Caco-2 (cell line): ENCODE results near the gene C10orf120. TPM values are rescaled to one million over a fixed set of nuclear protein-coding genes. Genes with fewer than 3 reads are reported as not detected.

Experiments used
- BruUV-seq: library from RNA; stranded (reverse); fragments of 400-500 nt; replicated peaks from 2 replicates; lab custom pipeline; 2021; lab: Mats Ljungman, UMichigan
- CTCF ChIA-PET: fragments of 300-600 bp; sonication (Branson Sonifier 250); formaldehyde crosslinking; loops from one replicate; lab custom pipeline; 2022; ENCODE audit warnings: antibody characterized with exemption; lab: Charles Lee
- POLR2A ChIA-PET: fragments of 300-600 bp; sonication (Branson Sonifier 250); formaldehyde crosslinking; loops from one replicate; lab custom pipeline; 2022; ENCODE audit warnings: antibody characterized with exemption; lab: Charles Lee
- DNase-seq, 2 experiments: peaks; one replicate each; pipeline versions ENCODE4 v3.0.0 to v3.0.0-alpha.2; 2020 to 2022
- H3K27me3 ChIP-seq: replicated peaks from 2 replicates; pipeline ENCODE4 v1.6.0; 2011; ENCODE audit warnings: low read length; ENCODE audit not compliant: control insufficient read depth, insufficient read depth
- H3K36me3 ChIP-seq: 2 replicates; pipeline ENCODE4 v1.5.1; 2011; ENCODE audit warnings: low read length; ENCODE audit not compliant: control insufficient read depth, insufficient read depth
- H3K4me1 ChIP-seq: fragments of 250-450 bp; sonication (Bioruptor Pico); 2 replicates; pipeline ENCODE4 v1.5.1; 2020; ENCODE audit warnings: mild to moderate bottlenecking
- H3K4me3 ChIP-seq: 2 replicates; pipeline ENCODE4 v1.5.1; 2011; ENCODE audit warnings: low read depth, mild to moderate bottlenecking, control low read depth, low read length
- H3K9me3 ChIP-seq: fragments of 250-450 bp; sonication (Bioruptor Pico); 2 replicates; pipeline ENCODE4 v1.5.1; 2020; ENCODE audit warnings: mild to moderate bottlenecking, moderate library complexity
- H3K27ac Mint-ChIP-seq: one replicate; pipeline ENCODE4 v1.8.0; 2022; ENCODE audit warnings: mixed read lengths; ENCODE audit not compliant: unreplicated experiment
- H3K27me3 Mint-ChIP-seq: one replicate; pipeline ENCODE4 v1.8.0; 2022; ENCODE audit warnings: mixed read lengths; ENCODE audit not compliant: insufficient read depth, unreplicated experiment
- H3K36me3 Mint-ChIP-seq: one replicate; pipeline ENCODE4 v1.8.0; 2022; ENCODE audit warnings: mild to moderate bottlenecking, mixed read lengths; ENCODE audit not compliant: insufficient read depth, unreplicated experiment
- H3K4me1 Mint-ChIP-seq: one replicate; pipeline ENCODE4 v1.8.0; 2022; ENCODE audit warnings: low read depth, mixed read lengths; ENCODE audit not compliant: unreplicated experiment
- H3K4me3 Mint-ChIP-seq: one replicate; pipeline ENCODE4 v1.8.0; 2022; ENCODE audit warnings: mild to moderate bottlenecking, moderate library complexity, mixed read lengths; ENCODE audit not compliant: unreplicated experiment
- H3K9me3 Mint-ChIP-seq: one replicate; pipeline ENCODE4 v1.8.0; 2022; ENCODE audit warnings: mixed read lengths; ENCODE audit not compliant: unreplicated experiment
- CTCF ChIP-seq, 2 experiments: fragments of 200-600 bp in 1 of 2; IDR thresholded peaks; 1 replicate in 1 of 2; 2 replicates in 1 of 2; pipeline versions ENCODE4 v1.5.1 to v1.8.0; 2011 to 2022; ENCODE audit warnings: antibody characterized with exemption in 1 of 2, control low read depth in 1 of 2, inconsistent platforms in 1 of 2, low read depth in 1 of 2, low read length in 1 of 2, mild to moderate bottlenecking in 1 of 2, moderate library complexity in 1 of 2; ENCODE audit not compliant: insufficient read depth in 1 of 2, severe bottlenecking in 1 of 2, unreplicated experiment in 1 of 2
- intact Hi-C: fragments of 100-400 bp; cut with micrococcal nuclease; formaldehyde crosslinking; loops from one replicate; pipeline ENCODE4 v1.10.0; 2022; ENCODE audit not compliant: unreplicated experiment
- total RNA-seq: library from RNA; stranded (reverse); gene quantifications from 2 replicates; pipeline ENCODE4 v1.2.3, GENCODE V29; 2022

C10orf120 gene
- total RNA-seq, 1 experiment from 2014 or later: not detected

DNA sequence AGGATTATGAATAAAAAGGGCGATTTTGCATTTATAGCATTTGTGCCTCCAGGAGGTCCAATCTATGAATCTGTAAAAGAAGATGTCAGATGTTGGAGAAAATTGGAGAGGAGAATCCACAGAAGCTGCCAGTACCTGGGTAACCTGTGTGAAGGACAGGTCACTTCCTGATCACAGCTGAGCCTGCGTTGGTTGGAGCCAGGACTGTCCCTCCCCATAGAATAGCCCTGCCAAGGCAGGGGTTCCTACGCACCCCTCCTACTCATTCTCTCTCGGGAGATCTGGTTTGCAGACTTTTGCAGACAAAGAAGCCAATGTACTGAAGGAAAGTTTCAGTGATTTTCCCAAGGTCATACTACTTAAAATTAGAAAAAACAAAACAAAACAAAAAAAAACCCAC is 10.3 kb upstream of the C10orf120 start:
- Histone ChIP-seq H3K27me3 (no peaks in the 10 kb centered on the region), H3K4me1 (no peaks in the 10 kb centered on the region), H3K36me3 (no peaks in the 10 kb centered on the region), H3K4me3 (no peak overlapping the region), H3K9me3 (no peaks in the 10 kb centered on the region)
- Mint-ChIP-seq H3K4me3 (no peak overlapping the region), H3K27ac (no peak overlapping the region), H3K4me1 (no peaks in the 10 kb centered on the region), H3K27me3 (peaks cover 6% of the 10 kb centered on the region), H3K36me3 (no peaks in the 10 kb centered on the region), H3K9me3 (no peaks in the 10 kb centered on the region)
- no peak for TF ChIP-seq CTCF (IDR thresholded peaks at IDR 0.05; ENCODE audit: insufficient read depth in 1 of 2, low read depth in 1 of 2, low read length in 1 of 2, severe bottlenecking in 1 of 2, unreplicated experiment in 1 of 2)
- ChIA-PET CTCF (no interaction called here), POLR2A (no interaction called here)
- no peak for DNase-seq
- no TSS peak for BruUV-seq
- intact Hi-C loops: no loop called here

- no TSS peak for BruUV-seq
- Histone ChIP-seq H3K4me3 (no peak overlapping the region), H3K4me1 (no peaks in the 10 kb centered on the region), H3K27me3 (no peaks in the 10 kb centered on the region), H3K36me3 (no peaks in the 10 kb centered on the region), H3K9me3 (no peaks in the 10 kb centered on the region)
- ChIA-PET CTCF (no interaction called here), POLR2A (no interaction called here)
- H3K9me3 Mint-ChIP-seq: no peaks in the 10 kb centered on the region
- H3K4me3 Mint-ChIP-seq: no peak overlapping the region
- no peak overlapping the region for H3K27ac Mint-ChIP-seq
- H3K36me3 Mint-ChIP-seq: no peaks in the 10 kb centered on the region
- H3K4me1 Mint-ChIP-seq: no peaks in the 10 kb centered on the region
- no peak for DNase-seq
- H3K27me3 Mint-ChIP-seq: peaks cover 9% of the 10 kb centered on the region
- intact Hi-C loops: no loop called here
- TF ChIP-seq CTCF (IDR thresholded peaks at IDR 0.05; ENCODE audit: insufficient read depth in 1 of 2, low read depth in 1 of 2, low read length in 1 of 2, severe bottlenecking in 1 of 2, unreplicated experiment in 1 of 2): no peak
Measured at GRCh38 chr10:122707535-122707934, 7.9 kb upstream of the C10orf120 start.

- no TSS peak for BruUV-seq
- Histone ChIP-seq H3K27me3 (no peaks in the 10 kb centered on the region), H3K9me3 (no peaks in the 10 kb centered on the region; the same call in 1 of the 2 replicates), H3K4me1 (no peaks in the 10 kb centered on the region), H3K4me3 (no peak overlapping the region), H3K36me3 (no peaks in the 10 kb centered on the region)
- TF ChIP-seq CTCF (IDR thresholded peaks at IDR 0.05; ENCODE audit: insufficient read depth in 1 of 2, low read depth in 1 of 2, low read length in 1 of 2, severe bottlenecking in 1 of 2, unreplicated experiment in 1 of 2): no peak
- intact Hi-C loops: no loop called here
- Mint-ChIP-seq H3K9me3 (no peaks in the 10 kb centered on the region), H3K27ac (no peak overlapping the region), H3K4me1 (no peaks in the 10 kb centered on the region), H3K4me3 (no peak overlapping the region), H3K27me3 (peaks cover 9% of the 10 kb centered on the region), H3K36me3 (no peaks in the 10 kb centered on the region)
- no peak for DNase-seq
- CTCF ChIA-PET: interaction anchor here (1.0 kb wide), 1 partner anchor 144 kb away, joined by 3 read pairs; no protein-coding TSS in a partner anchor
- POLR2A ChIA-PET: no interaction called here
Measured at GRCh38 chr10:122706947-122707346, 7.3 kb upstream of the C10orf120 start.
